SK-N-SH (cell line): ENCODE data around the gene KLHL8. TPM values are rescaled to one million over a fixed set of nuclear protein-coding genes. Genes with fewer than 3 reads are reported as not detected.

Experiments used
- CTCF ChIA-PET: fragments of 300-600, 350-600 bp; formaldehyde crosslinking; extraction: SDS; loops from one replicate; lab custom pipeline; 2021; lab: Yijun Ruan, JAX
- POLR2A ChIA-PET: fragments of 350-600 bp; sonication (Branson Sonifier 250); formaldehyde crosslinking; extraction: SDS; loops from one replicate; lab custom pipeline; 2020; ENCODE audit warnings: antibody characterized with exemption, inconsistent platforms; lab: Yijun Ruan, JAX
- DNase-seq: peaks from one replicate; pipeline ENCODE4 v3.0.0; 2012
- H2AFZ ChIP-seq: fragments of 200-600 bp; sonication (generic); 2 replicates; pipeline ENCODE4 v1.8.1; 2016; ENCODE audit warnings: antibody characterized with exemption, mild to moderate bottlenecking, low read depth
- H3F3A ChIP-seq: fragments of 200-600 bp; sonication (generic); replicated peaks from 2 replicates; pipeline ENCODE3; 2016; ENCODE audit warnings: antibody characterized with exemption, mild to moderate bottlenecking; ENCODE audit not compliant: insufficient read depth
- H3K27ac ChIP-seq, 2 experiments: fragments of 200-500 bp in 1 of 2; fragments of 200-600 bp in 1 of 2; sonication (Bioruptor generic) in 1 of 2; sonication (generic), shearing (Covaris generic) in 1 of 2; 2 replicates each; pipeline versions ENCODE4 v1.5.1 to v1.6.1; 2014 to 2016; ENCODE audit warnings: low read depth in 2 of 2, inconsistent platforms in 1 of 2, low read length in 1 of 2, mild to moderate bottlenecking in 1 of 2, mixed read lengths in 1 of 2
- H3K27me3 ChIP-seq: fragments of 200-600 bp; sonication (generic), shearing (Covaris generic); 2 replicates; pipeline ENCODE4 v1.6.1; 2016; ENCODE audit warnings: mixed run types; ENCODE audit not compliant: insufficient read depth
- H3K36me3 ChIP-seq, 2 experiments: fragments of 200-500 bp in 1 of 2; fragments of 200-600 bp in 1 of 2; sonication (Bioruptor generic) in 1 of 2; sonication (generic) in 1 of 2; replicated peaks in 1 of 2; 2 replicates each; pipeline versions ENCODE3 to v1.5.1; 2014 to 2016; ENCODE audit warnings: low read length in 1 of 2, mild to moderate bottlenecking in 1 of 2; ENCODE audit not compliant: insufficient read depth in 2 of 2, control insufficient read depth in 1 of 2
- H3K4me1 ChIP-seq, 2 experiments: fragments of 200-500 bp in 1 of 2; fragments of 200-600 bp in 1 of 2; sonication (Bioruptor generic) in 1 of 2; sonication (generic), shearing (Covaris generic) in 1 of 2; 2 replicates each; pipeline versions ENCODE4 v1.5.1 to v1.6.1; 2014 to 2016; ENCODE audit warnings: low read depth in 1 of 2, low read length in 1 of 2, mixed run types in 1 of 2; ENCODE audit not compliant: insufficient read depth in 2 of 2, control insufficient read depth in 1 of 2
- H3K4me2 ChIP-seq: fragments of 200-600 bp; sonication (generic), shearing (Covaris generic); 2 replicates; pipeline ENCODE4 v1.6.1; 2017; ENCODE audit warnings: mixed run types
- H3K4me3 ChIP-seq, 2 experiments: fragments of 200-500 bp in 1 of 2; fragments of 200-600 bp in 1 of 2; sonication (Bioruptor generic) in 1 of 2; sonication (generic), shearing (Covaris generic) in 1 of 2; 2 replicates each; pipeline versions ENCODE4 v1.5.1 to v1.8.1; 2014 to 2016; ENCODE audit warnings: low read depth in 2 of 2, inconsistent platforms in 1 of 2, low read length in 1 of 2, mild to moderate bottlenecking in 1 of 2, mixed read lengths in 1 of 2, moderate library complexity in 1 of 2
- H3K79me2 ChIP-seq: fragments of 200-600 bp; sonication (generic); 2 replicates; pipeline ENCODE4 v1.8.1; 2017; ENCODE audit warnings: mild to moderate bottlenecking; ENCODE audit not compliant: insufficient read depth
- H3K9ac ChIP-seq: fragments of 200-600 bp; sonication (generic); 2 replicates; pipeline ENCODE4 v1.6.1; 2017; ENCODE audit warnings: mixed run types
- H3K9me2 ChIP-seq: fragments of 200-600 bp; sonication (generic); 2 replicates; pipeline ENCODE4 v1.6.1; 2017; ENCODE audit warnings: mixed run types
- H3K9me3 ChIP-seq: fragments of 200-600 bp; sonication (generic); 2 replicates; pipeline ENCODE4 v1.6.1; 2017; ENCODE audit warnings: mixed run types, mild to moderate bottlenecking, moderate library complexity
- H4K20me1 ChIP-seq: fragments of 200-600 bp; sonication (generic); 2 replicates; pipeline ENCODE4 v1.6.1; 2017; ENCODE audit warnings: mild to moderate bottlenecking, mixed run types; ENCODE audit not compliant: insufficient read depth
- CTCF ChIP-seq: fragments of 200-600 bp; sonication (generic); IDR thresholded peaks from 2 replicates; pipeline ENCODE4 v1.6.1; 2017; ENCODE audit warnings: antibody characterized with exemption, mild to moderate bottlenecking, moderate library complexity
- EP300 ChIP-seq, 2 experiments: IDR thresholded peaks; 2 replicates each; pipeline versions ENCODE4 v1.4.0 to v1.6.1; 2012; ENCODE audit warnings: borderline replicate concordance in 1 of 2, low read depth in 1 of 2, low read length in 1 of 2
- FOSL2 ChIP-seq: IDR thresholded peaks from 2 replicates; pipeline ENCODE4 v1.4.0; 2012; ENCODE audit warnings: low read depth, mild to moderate bottlenecking, moderate library complexity, borderline replicate concordance
- GABPA ChIP-seq: IDR thresholded peaks from 2 replicates; pipeline ENCODE4 v1.4.0; 2012; ENCODE audit warnings: low read depth, mild to moderate bottlenecking
- GATA2 ChIP-seq: sonication (generic); formaldehyde crosslinking; IDR thresholded peaks from 2 replicates; pipeline ENCODE4 v1.5.0; 2020; ENCODE audit warnings: mild to moderate bottlenecking, missing genetic modification reagents
- IRF3 ChIP-seq: fragments of 150-350 bp; IDR thresholded peaks from 2 replicates; pipeline ENCODE4 v1.6.1; 2016; ENCODE audit warnings: mild to moderate bottlenecking, low read depth, low read length
- JUND ChIP-seq: IDR thresholded peaks from 2 replicates; pipeline ENCODE4 v1.4.0; 2012
- MAX ChIP-seq: IDR thresholded peaks from 2 replicates; pipeline ENCODE4 v1.4.0; 2012; ENCODE audit warnings: low read depth
- MEF2A ChIP-seq: IDR thresholded peaks from 2 replicates; pipeline ENCODE4 v1.4.0; 2012; ENCODE audit warnings: low read depth, borderline replicate concordance
- MXI1 ChIP-seq: IDR thresholded peaks from 2 replicates; pipeline ENCODE4 v1.6.1; 2012; ENCODE audit warnings: mild to moderate bottlenecking, low read depth, low read length, improper control_type of control experiment
- POLR2AphosphoS5 ChIP-seq: IDR thresholded peaks from 2 replicates; pipeline ENCODE4 v1.6.1; 2012; ENCODE audit warnings: low read depth, low read length
- RAD21 ChIP-seq: IDR thresholded peaks from 2 replicates; pipeline ENCODE4 v1.6.1; 2012; ENCODE audit warnings: mild to moderate bottlenecking, low read length
- RFX5 ChIP-seq: IDR thresholded peaks from 2 replicates; pipeline ENCODE4 v1.6.1; 2012; ENCODE audit warnings: mild to moderate bottlenecking, improper control_type of control experiment, low read length
- RXRA ChIP-seq: IDR thresholded peaks from 2 replicates; pipeline ENCODE4 v1.4.0; 2012; ENCODE audit warnings: low read depth, mild to moderate bottlenecking, borderline replicate concordance
- SIN3A ChIP-seq: IDR thresholded peaks from 2 replicates; pipeline ENCODE4 v1.6.1; 2012; ENCODE audit warnings: low read depth, mild to moderate bottlenecking, low read length, moderate library complexity, borderline replicate concordance
- TCF12 ChIP-seq: IDR thresholded peaks from 2 replicates; pipeline ENCODE4 v1.4.0; 2012
- USF1 ChIP-seq: IDR thresholded peaks from 2 replicates; pipeline ENCODE4 v1.4.0; 2012; ENCODE audit warnings: low read depth, borderline replicate concordance
- YY1 ChIP-seq: IDR thresholded peaks from 2 replicates; pipeline ENCODE4 v1.4.0; 2012; ENCODE audit warnings: low read depth, mild to moderate bottlenecking
- WGBS: methylation state at CpG from one replicate; pipeline ENCODE4 v1.1.6; 2017; ENCODE audit warnings: low lambda C conversion rate; 5-methylcytosine and 5-hydroxymethylcytosine counted together
- polyA plus RNA-seq, 3 experiments: library from polyadenylated mRNA; depleted of rRNA; stranded (reverse); fragments of >200 nt; gene quantifications; 2 replicates each; pipeline ENCODE4 v1.2.3, GENCODE V29; 2012

Gene KLHL8
- polyA plus RNA-seq, 1 of the 3 experiments (the other 2 are of a cell fraction): 2.4 TPM

- H4K20me1 ChIP-seq: no peaks in the 10 kb centered on the region
- CTCF ChIA-PET: interaction anchor here (2.4 kb wide), 1 partner anchor 75 kb away, joined by 7 read pairs; no protein-coding TSS in a partner anchor
- no peak overlapping the region for H3K4me3 ChIP-seq
- no peak for DNase-seq
- no peaks in the 10 kb centered on the region for H3K36me3 ChIP-seq
- H3K79me2 ChIP-seq: no peaks in the 10 kb centered on the region
- H3K9ac ChIP-seq: no peak overlapping the region
- WGBS: 95% methylated on average over 5 of the region's 5 CpGs
- H3F3A ChIP-seq: no peaks in the 10 kb centered on the region
- POLR2A ChIA-PET: no interaction called here
- no peaks in the 10 kb centered on the region for H3K9me2 ChIP-seq
- no peaks in the 10 kb centered on the region for H3K4me1 ChIP-seq
- TF ChIP-seq RAD21 (no peak), TCF12 (no peak), POLR2AphosphoS5 (no peak), MEF2A (no peak), JUND (no peak), FOSL2 (no peak), IRF3 (no peak), GATA2 (CRISPR knock-in tag) (no peak), MXI1 (no peak), RFX5 (no peak), YY1 (no peak), CTCF (no peak), RXRA (no peak), USF1 (no peak), SIN3A (no peak)
- no peak overlapping the region for H2AFZ ChIP-seq
- H3K27ac ChIP-seq: no peak overlapping the region
- no peak overlapping the region for H3K4me2 ChIP-seq
- H3K27me3 ChIP-seq: no peaks in the 10 kb centered on the region
- H3K9me3 ChIP-seq: no peaks in the 10 kb centered on the region
Observed at GRCh38 chr4:87225936-87226335, 5.5 kb upstream of the KLHL8 start.

GRCh38 chr4:87224141-87224923 lies 3.9 kb upstream of the KLHL8 start:
- no peak overlapping the region for H2AFZ ChIP-seq
- TF ChIP-seq EP300 (IDR thresholded peaks at IDR 0.05; ENCODE audit: borderline replicate concordance in 1 of 2, low read depth in 1 of 2, low read length in 1 of 2): no peak
- TF ChIP-seq MAX: no peak
- TF ChIP-seq GABPA: no peak
- ChIA-PET CTCF (interaction anchor here (1.0 to 1.7 kb wide), 4 partner anchors 13 to 117 kb away, joined by 3 to 6 read pairs (median 4); no protein-coding TSS in a partner anchor), POLR2A (no interaction called here)
- no peak overlapping the region for H3K27ac ChIP-seq
- no peaks in the 10 kb centered on the region for H4K20me1 ChIP-seq
- no peak overlapping the region for H3K4me3 ChIP-seq
- DNase-seq: no peak
- 80% methylated on average over 10 of the region's 10 CpGs for WGBS
- H3K4me1 ChIP-seq: no peaks in the 10 kb centered on the region
- H3K9ac ChIP-seq: no peak overlapping the region
- no peak overlapping the region for H3K4me2 ChIP-seq
- H3F3A ChIP-seq: no peaks in the 10 kb centered on the region
- no peaks in the 10 kb centered on the region for H3K27me3 ChIP-seq
- H3K36me3 ChIP-seq: no peaks in the 10 kb centered on the region
- H3K9me2 ChIP-seq: no peaks in the 10 kb centered on the region
- no peaks in the 10 kb centered on the region for H3K9me3 ChIP-seq
- H3K79me2 ChIP-seq: 0 out of 2 replicates have a peak, but pooled peaks cover 2% of the 10 kb centered on the region
